AG04449 (cell line): ENCODE results near the gene CRISP2.
"Not testable (repeated sequence)": the region's sequence is repeated elsewhere in the genome, so short reads cannot be mapped to it uniquely, and the experiment has no call there.

Experiments
- CTCF ChIA-PET: fragments of 350-600 bp; formaldehyde crosslinking; extraction: SDS; loops from one replicate; lab custom pipeline; 2021; ENCODE audit warnings: antibody characterized with exemption; lab: Yijun Ruan, JAX
- POLR2A ChIA-PET: fragments of 400-600, 350-600 bp; formaldehyde crosslinking; extraction: SDS; loops from one replicate; lab custom pipeline; 2020; ENCODE audit warnings: antibody characterized with exemption, inconsistent platforms; lab: Yijun Ruan, JAX
- DNase-seq: peaks from one replicate; pipeline ENCODE4 v3.0.0-alpha.2; 2010; ENCODE audit warnings: low read depth, low spot score
- H3K4me3 ChIP-seq: 2 replicates; pipeline ENCODE4 v1.5.1; 2011; ENCODE audit warnings: low read depth, mild to moderate bottlenecking, control low read depth, low read length
- CTCF ChIP-seq: IDR thresholded peaks from one replicate; pipeline ENCODE4 v1.5.1; 2011; ENCODE audit warnings: mild to moderate bottlenecking, moderate library complexity, low read length, control low read depth, inconsistent platforms; ENCODE audit not compliant: insufficient read depth; ENCODE audit errors: missing control alignments

CRISP2 gene

GRCh38 chr6:49664817-49665216 is 48.5 kb downstream of the CRISP2 start:
- ChIA-PET POLR2A (no interaction called here), CTCF (no interaction called here)
- TF ChIP-seq CTCF: no peak
- H3K4me3 ChIP-seq: no peak overlapping the region
- DNase-seq: no peak

GRCh38 chr6:49664054-49664453 is 49.3 kb downstream of the CRISP2 start:
- H3K4me3 ChIP-seq, DNase-seq, POLR2A ChIA-PET, CTCF ChIA-PET: not testable (repeated sequence)

- DNase-seq: no peak
- no peak overlapping the region for H3K4me3 ChIP-seq
- TF ChIP-seq CTCF: no peak
- POLR2A ChIA-PET: no interaction called here
- CTCF ChIA-PET: no interaction called here
These were observed 50.5 kb downstream of the CRISP2 start for GRCh38 chr6:49662892-49663261.

- ChIA-PET POLR2A (no interaction called here), CTCF (no interaction called here)
These were observed 51.0 kb downstream of the CRISP2 start for GRCh38 chr6:49662231-49662891.

GRCh38 chr6:49653942-49654341 is 59.4 kb downstream of the CRISP2 start:
- no peak for DNase-seq
- H3K4me3 ChIP-seq: no peak overlapping the region
- no peak for TF ChIP-seq CTCF
- ChIA-PET POLR2A (no interaction called here), CTCF (no interaction called here)

More at GRCh38 chr6:49662231-49662891, 51.0 kb downstream of the CRISP2 start:
- DNase-seq: no peak
- no peak for TF ChIP-seq CTCF
- H3K4me3 ChIP-seq: no peak overlapping the region

GRCh38 chr6:49653438-49653837 is 59.9 kb downstream of the CRISP2 start:
- TF ChIP-seq CTCF: no peak
- CTCF ChIA-PET: no interaction called here

GRCh38 chr6:49651239-49651638 is 62.1 kb downstream of the CRISP2 start:
- no peak for DNase-seq
- H3K4me3 ChIP-seq: no peak overlapping the region
- no peak for TF ChIP-seq CTCF
- ChIA-PET CTCF (no interaction called here), POLR2A (no interaction called here)

More at GRCh38 chr6:49653438-49653837, 59.9 kb downstream of the CRISP2 start:
- DNase-seq: no peak
- H3K4me3 ChIP-seq: no peak overlapping the region
- POLR2A ChIA-PET: no interaction called here
